Left colon (tissue), 2 donors: ENCODE measurements around the gene RBM4B. TPM values are rescaled to one million over a fixed set of nuclear protein-coding genes. Genes with fewer than 3 reads are reported as not detected.

Source experiments
- ATAC-seq: fragments of 200-7000 bp; cut with Tn5 transposase; one replicate; pipeline ENCODE4 v1.9.1; 2020; ENCODE audit warnings: mild to moderate bottlenecking, moderate library complexity
- DNase-seq, 2 donors: peaks; one replicate each; pipeline ENCODE4 v3.0.0-alpha.2; 2020
- intact Hi-C, 2 donors: fragments of 100-400 bp; cut with DNase I in 1 of 2; cut with micrococcal nuclease in 1 of 2; formaldehyde crosslinking; loops; one replicate each; pipeline versions ENCODE4 v1.11.2 to v1.14.0; 2022; cut with DNase I, micrococcal nuclease
- total RNA-seq, 2 donors: library from RNA; stranded (reverse); fragmentation: NEBNext Ultra II Directional; extraction: Animal tissue kit (Norgen Biotek cat#: 25700); gene quantifications; one replicate each; pipeline ENCODE4 v1.2.1, GENCODE V29; 2021
- donor health status: DM: no; HTN: no; CAD: no.
- donor health status: DM: yes; HTN: yes; CAD: no.

The RBM4B gene
- total RNA-seq, 2 donors from 2014 or later: 14.7 to 17.6 TPM

DNA sequence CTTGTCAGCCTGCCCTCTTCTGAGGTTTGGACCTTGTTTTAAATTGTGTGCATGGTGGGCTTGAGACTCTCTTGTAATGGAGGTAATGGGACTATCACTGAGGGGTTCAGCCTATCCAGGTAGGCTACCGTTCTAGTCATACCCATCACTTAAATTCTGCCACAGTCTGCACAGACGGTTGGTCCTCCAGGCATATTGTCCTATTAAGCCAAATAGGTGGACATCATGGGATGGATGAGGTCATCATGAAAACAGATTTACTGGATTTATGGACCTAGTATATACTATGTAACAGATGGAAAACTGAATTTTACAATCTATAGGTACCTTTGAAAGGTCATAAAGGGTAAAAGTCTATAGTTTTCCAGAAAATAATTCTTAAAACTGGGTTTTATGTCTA, 48.3 kb downstream of the RBM4B start:
- intact Hi-C loops: no loop called here
- DNase-seq (no peak), ATAC-seq (no peak)

GRCh38 chr11:66628061-66628603, 49.6 kb downstream of the RBM4B start:
- no peak for DNase-seq
- intact Hi-C loops: no loop called here
- ATAC-seq: no peak

DNA sequence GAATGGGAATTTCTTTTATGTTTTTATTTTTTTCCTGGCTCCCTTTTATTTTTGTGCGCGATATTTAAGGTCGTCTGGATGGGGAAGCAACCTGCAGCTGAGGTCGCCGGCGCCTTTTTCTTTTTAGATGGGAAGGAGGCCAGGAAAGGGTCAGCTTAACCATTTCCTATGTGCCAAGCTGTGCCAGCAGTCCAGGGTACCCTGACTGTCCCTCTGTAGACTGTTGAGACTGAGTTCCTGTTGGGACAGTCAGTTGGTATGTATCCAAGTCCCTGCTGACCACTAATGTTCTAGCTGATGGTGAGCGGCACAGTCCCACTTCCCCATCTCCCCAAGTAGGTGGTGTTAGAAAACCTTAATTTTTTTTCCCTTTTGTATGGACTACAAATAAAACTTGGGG, 50.8 kb downstream of the RBM4B start:
- ATAC-seq: no peak
- intact Hi-C loops: no loop called here
- DNase-seq: no peak

GRCh38 chr11:66626382-66626781, 51.3 kb downstream of the RBM4B start:
- DNase-seq (no peak), ATAC-seq (no peak)
- intact Hi-C loops: no loop called here

GRCh38 chr11:66625752-66626149, 51.9 kb downstream of the RBM4B start:
- intact Hi-C loops: no loop called here
- ATAC-seq (no peak), DNase-seq (no peak)

DNA sequence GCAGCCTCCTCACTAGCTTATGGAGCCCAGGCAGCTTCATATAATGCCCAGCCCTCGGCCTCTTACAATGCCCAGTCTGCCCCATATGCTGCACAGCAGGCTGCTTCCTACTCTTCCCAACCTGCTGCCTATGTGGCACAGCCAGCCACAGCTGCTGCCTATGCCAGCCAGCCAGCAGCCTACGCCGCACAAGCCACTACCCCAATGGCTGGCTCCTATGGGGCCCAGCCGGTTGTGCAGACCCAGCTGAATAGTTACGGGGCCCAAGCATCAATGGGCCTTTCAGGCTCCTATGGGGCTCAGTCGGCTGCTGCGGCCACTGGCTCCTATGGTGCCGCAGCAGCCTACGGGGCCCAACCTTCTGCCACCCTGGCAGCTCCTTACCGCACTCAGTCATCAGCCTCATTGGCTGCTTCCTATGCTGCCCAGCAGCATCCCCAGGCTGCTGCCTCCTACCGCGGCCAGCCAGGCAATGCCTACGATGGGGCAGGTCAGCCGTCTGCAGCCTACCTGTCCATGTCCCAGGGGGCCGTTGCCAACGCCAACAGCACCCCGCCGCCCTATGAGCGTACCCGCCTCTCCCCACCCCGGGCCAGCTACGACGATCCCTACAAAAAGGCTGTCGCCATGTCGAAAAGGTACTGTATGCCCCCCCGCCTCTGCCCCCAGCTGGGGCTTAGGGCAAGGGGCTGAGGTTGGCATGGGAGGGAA, 52.5 kb downstream of the RBM4B start:
- DNase-seq: no peak
- intact Hi-C loops: no loop called here
- peak; percentile 8 for ATAC-seq

DNA sequence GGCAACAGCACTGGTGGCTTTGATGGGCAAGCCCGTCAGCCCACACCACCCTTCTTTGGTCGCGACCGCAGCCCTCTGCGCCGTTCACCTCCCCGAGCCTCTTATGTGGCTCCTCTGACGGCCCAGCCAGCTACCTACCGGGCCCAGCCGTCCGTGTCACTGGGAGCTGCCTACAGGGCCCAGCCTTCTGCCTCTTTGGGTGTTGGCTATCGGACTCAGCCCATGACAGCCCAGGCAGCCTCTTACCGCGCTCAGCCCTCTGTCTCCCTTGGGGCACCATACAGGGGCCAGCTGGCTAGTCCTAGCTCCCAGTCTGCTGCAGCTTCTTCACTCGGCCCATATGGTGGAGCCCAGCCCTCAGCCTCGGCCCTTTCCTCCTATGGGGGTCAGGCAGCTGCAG, 53.2 kb downstream of the RBM4B start:
- intact Hi-C loops: no loop called here
- DNase-seq (no peak), ATAC-seq (no peak)

GRCh38 chr11:66619080-66619554, 58.6 kb downstream of the RBM4B start:
- intact Hi-C loops: no loop called here
- DNase-seq: no peak
- no peak for ATAC-seq

- peak in 1 of 2 donors; percentile 88 for DNase-seq
- ATAC-seq: peak; percentile 64
- intact Hi-C loops: no loop called here
Observed at GRCh38 chr11:66617155-66617834, 60.4 kb downstream of the RBM4B start.

DNA sequence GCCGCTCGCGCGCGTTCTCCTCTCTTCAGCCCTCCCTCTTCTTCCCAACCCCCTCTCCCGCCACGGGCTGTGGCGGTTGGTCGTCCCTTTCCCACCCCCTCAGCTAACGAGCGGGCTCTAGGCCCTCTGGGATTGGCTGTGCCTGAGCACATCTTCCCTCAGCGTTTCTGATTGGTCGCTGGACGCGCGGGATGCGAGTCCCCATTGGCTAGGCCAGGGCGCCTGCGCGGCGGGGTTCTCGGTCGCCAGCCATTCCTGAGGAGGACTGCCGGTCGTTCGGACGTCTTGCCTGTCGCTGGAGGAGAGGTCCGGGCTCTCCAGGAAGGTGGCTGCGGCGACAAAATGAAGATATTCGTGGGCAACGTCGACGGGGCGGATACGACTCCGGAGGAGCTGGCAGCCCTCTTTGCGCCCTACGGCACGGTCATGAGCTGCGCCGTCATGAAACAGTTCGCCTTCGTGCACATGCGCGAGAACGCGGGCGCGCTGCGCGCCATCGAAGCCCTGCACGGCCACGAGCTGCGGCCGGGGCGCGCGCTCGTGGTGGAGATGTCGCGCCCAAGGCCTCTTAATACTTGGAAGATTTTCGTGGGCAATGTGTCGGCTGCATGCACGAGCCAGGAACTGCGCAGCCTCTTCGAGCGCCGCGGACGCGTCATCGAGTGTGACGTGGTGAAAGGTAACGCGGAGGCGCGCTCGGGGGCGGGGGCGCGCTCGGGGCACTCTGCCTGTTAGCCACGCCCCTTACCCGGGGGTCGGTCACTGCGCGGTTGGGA, 61.1 kb downstream of the RBM4B start, which contains the start of gene RBM14:
Gene RBM14, plus strand, starts transcription at position 252 of the 776 bp plus-strand sequence. Its CDS starts 91 bp downstream, at position 343.
- ATAC-seq (peak; percentile 89), DNase-seq (peak; percentile 98 to 100)
- intact Hi-C loops: no loop called here

Other genes starting within 250 kb of the RBM4B start
- 10 to 100 TPM; 46.9 to 59.4 TPM for gene MRPL11, start 239.0 kb downstream of the RBM4B start, total RNA-seq
- gene PELI3, start 211.0 kb downstream of the RBM4B start, total RNA-seq: 1 to 10 TPM; 4.7 to 5.2 TPM
- gene DPP3, start 197.5 kb downstream of the RBM4B start, total RNA-seq: 10 to 100 TPM; 75.0 to 91.4 TPM
- gene BBS1, start 167.3 kb downstream of the RBM4B start, total RNA-seq: 10 to 100 TPM; 29.8 to 34.8 TPM
- gene ZDHHC24, start 131.8 kb downstream of the RBM4B start, total RNA-seq: 10 to 100 TPM in 1 of 2 donors, 1 to 10 TPM in 1; 9.9 to 11.7 TPM
- gene ACTN3, start 131.0 kb downstream of the RBM4B start, total RNA-seq: not detected
- gene CTSF, start 109.3 kb downstream of the RBM4B start, total RNA-seq: 10 to 100 TPM in 1 of 2 donors, 1 to 10 TPM in 1; 5.6 to 20.4 TPM
- under 1 TPM; 0.22 to 0.46 TPM for gene CCDC87, start 84.8 kb downstream of the RBM4B start, total RNA-seq
- 10 to 100 TPM; 38.5 to 38.6 TPM for gene CCS, start 84.7 kb downstream of the RBM4B start, total RNA-seq
- 10 to 100 TPM; 45.3 to 48.9 TPM for gene RBM14, start 61.3 kb downstream of the RBM4B start, total RNA-seq
- 10 to 100 TPM; 90.7 to 92.9 TPM for gene RBM4, start 39.2 kb downstream of the RBM4B start, total RNA-seq
- 1 to 10 TPM; 3.9 to 7.3 TPM for gene SPTBN2, start 51.3 kb upstream of the RBM4B start, total RNA-seq
- gene RCE1, start 165.6 kb upstream of the RBM4B start, total RNA-seq: 10 to 100 TPM; 25.5 to 28.3 TPM
- 10 to 100 TPM; 32.7 to 46.3 TPM for gene LRFN4, start 179.2 kb upstream of the RBM4B start, total RNA-seq